GM21515 (cell line): Measurements from ENCODE around the gene INSYN2A.

Experiments used
- ATAC-seq: cut with Tn5 transposase; IDR thresholded peaks from one replicate; pipeline ENCODE4 v1.9.1; 2021; ENCODE audit not compliant: unreplicated experiment

Gene INSYN2A

GRCh38 chr10:127196282-127197153 is at the start of gene INSYN2A:
Gene INSYN2A, minus strand, starts transcription at chr10:127196591. Its CDS starts 20,196 bp downstream, at chr10:127176395.
- ATAC-seq, result no peak

- ATAC-seq, result no peak
Measured at GRCh38 chr10:127245456-127245855, 49.1 kb upstream of the INSYN2A start.

- ATAC-seq, result no peak
Measured at GRCh38 chr10:127243490-127244272, 47.3 kb upstream of the INSYN2A start.

- ATAC-seq, result no peak
Measured at GRCh38 chr10:127242914-127243313, 46.5 kb upstream of the INSYN2A start.

- no peak for ATAC-seq
Measured at GRCh38 chr10:127236266-127236665, 39.9 kb upstream of the INSYN2A start.

- ATAC-seq, result no peak
Measured at GRCh38 chr10:127234306-127234800, 38.0 kb upstream of the INSYN2A start.

GRCh38 chr10:127228195-127228787 is 31.9 kb upstream of the INSYN2A start:
- no peak for ATAC-seq

- ATAC-seq, result no peak
Measured at GRCh38 chr10:127227663-127228062, 31.3 kb upstream of the INSYN2A start.

GRCh38 chr10:127227027-127227426 is 30.6 kb upstream of the INSYN2A start:
- no peak for ATAC-seq

- ATAC-seq, result no peak
Measured at GRCh38 chr10:127221281-127221680, 24.9 kb upstream of the INSYN2A start.

GRCh38 chr10:127218658-127219057 is 22.3 kb upstream of the INSYN2A start:
- no peak for ATAC-seq

GRCh38 chr10:127216786-127217185 is 20.4 kb upstream of the INSYN2A start:
- ATAC-seq, result no peak

GRCh38 chr10:127216274-127216673 is 19.9 kb upstream of the INSYN2A start:
- no peak for ATAC-seq

- ATAC-seq, result no peak
Measured at GRCh38 chr10:127215866-127216265, 19.5 kb upstream of the INSYN2A start.

GRCh38 chr10:127210936-127211466 is 14.6 kb upstream of the INSYN2A start:
- ATAC-seq, result no peak

- no peak for ATAC-seq
Measured at GRCh38 chr10:127207081-127207480, 10.7 kb upstream of the INSYN2A start.

GRCh38 chr10:127203067-127203466 is 6.7 kb upstream of the INSYN2A start:
- ATAC-seq, result no peak

- ATAC-seq, result no peak
Measured at GRCh38 chr10:127200646-127201045, 4.3 kb upstream of the INSYN2A start.

GRCh38 chr10:127198721-127199120 is 2.3 kb upstream of the INSYN2A start:
- no peak for ATAC-seq

- no peak for ATAC-seq
Measured at GRCh38 chr10:127198307-127198706, 1.9 kb upstream of the INSYN2A start.

GRCh38 chr10:127197154-127197432 is 702 bp upstream of the INSYN2A start:
- ATAC-seq, result no peak
